Loucy (cell line): ENCODE data around the gene PDE2A.

Experiments used
- H2AFZ ChIP-seq: fragments of 200-600 bp; sonication (generic); 2 replicates; pipeline ENCODE4 v1.6.0; 2016; ENCODE audit warnings: antibody characterized with exemption, mild to moderate bottlenecking, low read length, moderate library complexity
- H3F3A ChIP-seq: fragments of 200-600 bp; 2 replicates; pipeline ENCODE4 v1.6.0; 2016; ENCODE audit warnings: antibody characterized with exemption, low read depth, mild to moderate bottlenecking
- H3K27me3 ChIP-seq: fragments of 200-600 bp; sonication (generic); 2 replicates; pipeline ENCODE4 v1.6.1; 2014; ENCODE audit warnings: low read length, mild to moderate bottlenecking; ENCODE audit not compliant: insufficient read depth, poor library complexity, severe bottlenecking
- H3K36me3 ChIP-seq: fragments of 200-600 bp; sonication (generic); 2 replicates; pipeline ENCODE4 v1.6.1; 2016; ENCODE audit warnings: low read length; ENCODE audit not compliant: insufficient read depth
- H3K4me1 ChIP-seq: fragments of 200-600 bp; sonication (generic); 2 replicates; pipeline ENCODE4 v1.5.1; 2014; ENCODE audit warnings: low read length, mild to moderate bottlenecking; ENCODE audit not compliant: insufficient read depth, poor library complexity, severe bottlenecking
- H3K4me2 ChIP-seq: fragments of 200-600 bp; sonication (generic); 2 replicates; pipeline ENCODE4 v1.6.0; 2014; ENCODE audit warnings: antibody characterized with exemption, low read length, low read depth, mild to moderate bottlenecking; ENCODE audit not compliant: poor library complexity, severe bottlenecking
- H3K4me3 ChIP-seq: fragments of 200-600 bp; sonication (generic); 2 replicates; pipeline ENCODE4 v1.5.1; 2014; ENCODE audit warnings: low read length, mild to moderate bottlenecking, mixed read lengths; ENCODE audit not compliant: poor library complexity, severe bottlenecking
- H3K79me2 ChIP-seq: fragments of 200-600 bp; sonication (generic); 2 replicates; pipeline ENCODE4 v1.6.1; 2014; ENCODE audit warnings: low read length; ENCODE audit not compliant: insufficient read depth
- H3K9ac ChIP-seq: fragments of 200-600 bp; sonication (generic); 2 replicates; pipeline ENCODE4 v1.6.0; 2014; ENCODE audit warnings: mild to moderate bottlenecking, low read depth, low read length, moderate library complexity; ENCODE audit not compliant: poor library complexity, severe bottlenecking
- H3K9me2 ChIP-seq: fragments of 200-600 bp; sonication (generic); replicated peaks from 2 replicates; pipeline ENCODE4 v1.6.1; 2016; ENCODE audit warnings: low read depth, low read length, mixed read lengths
- H3K9me3 ChIP-seq: fragments of 200-600 bp; sonication (generic); 2 replicates; pipeline ENCODE4 v1.6.1; 2014; ENCODE audit warnings: mild to moderate bottlenecking, antibody characterized with exemption, low read length, low read depth; ENCODE audit not compliant: insufficient read depth
- H4K20me1 ChIP-seq: fragments of 200-600 bp; sonication (generic); 2 replicates; pipeline ENCODE4 v1.6.0; 2014; ENCODE audit warnings: antibody characterized with exemption, low read length, mild to moderate bottlenecking; ENCODE audit not compliant: insufficient read depth, poor library complexity, severe bottlenecking
- EZH2phosphoT487 ChIP-seq: fragments of 200-600 bp; IDR thresholded peaks from 2 replicates; pipeline ENCODE4 v1.6.1; 2018; ENCODE audit warnings: antibody characterized with exemption, mild to moderate bottlenecking, moderate library complexity, borderline replicate concordance
- TF ChIP-seq, protein P1 (sequence below): fragments of 200-600 bp; sonication (generic); conservative IDR thresholded peaks from 2 replicates; pipeline ENCODE4 v1.5.1; 2014; ENCODE audit warnings: mild to moderate bottlenecking, antibody characterized with exemption, low read length

The PDE2A gene

DNA sequence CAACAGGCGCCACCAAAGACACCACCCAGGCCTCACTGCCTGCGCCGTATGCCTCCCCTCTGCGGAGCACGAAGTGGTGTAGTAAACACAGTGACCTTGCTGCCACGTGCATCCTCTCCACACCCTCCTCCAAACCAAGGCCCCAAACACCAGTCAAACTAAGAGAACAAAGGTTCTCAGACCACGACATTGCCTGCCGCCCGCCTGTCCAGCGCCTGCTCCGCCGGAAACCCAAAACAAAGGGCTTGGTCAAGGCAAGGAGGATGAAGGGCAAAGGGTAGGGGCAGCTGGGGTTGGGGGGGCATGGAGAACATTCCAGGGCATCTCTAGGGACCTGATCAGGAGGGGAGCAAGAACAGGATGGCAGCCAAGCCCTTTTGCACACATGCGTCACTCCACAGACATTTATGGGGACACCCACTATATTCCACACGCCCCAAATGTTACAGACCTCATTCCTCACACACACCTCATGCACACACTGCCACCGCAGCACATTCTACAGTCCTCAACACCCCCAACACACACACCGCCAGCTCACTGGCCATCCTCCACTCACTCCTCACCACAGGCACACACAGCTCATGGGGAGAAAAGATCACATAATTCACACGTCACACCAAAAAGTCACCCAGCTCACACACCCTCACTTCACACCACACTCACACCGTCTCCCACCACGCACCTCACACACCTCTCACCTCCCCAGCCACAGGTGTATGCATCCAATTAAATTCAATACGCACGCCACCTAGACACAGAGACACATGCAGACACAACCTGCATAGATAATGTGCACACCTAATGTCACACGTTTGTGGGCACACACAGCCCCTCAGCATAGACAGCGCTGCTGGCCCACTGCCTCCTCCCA, 34.5 kb downstream of the PDE2A start:
- Histone ChIP-seq H3K27me3 (no peaks in the 10 kb centered on the region), H3K79me2 (no peaks in the 10 kb centered on the region)

GRCh38 chr11:72637926-72638325, 36.3 kb downstream of the PDE2A start:
- H2AFZ ChIP-seq, result no peak overlapping the region
- no peaks in the 10 kb centered on the region for H3K9me2 ChIP-seq
- no peaks in the 10 kb centered on the region for H3K79me2 ChIP-seq
- TF ChIP-seq, protein P1, sequence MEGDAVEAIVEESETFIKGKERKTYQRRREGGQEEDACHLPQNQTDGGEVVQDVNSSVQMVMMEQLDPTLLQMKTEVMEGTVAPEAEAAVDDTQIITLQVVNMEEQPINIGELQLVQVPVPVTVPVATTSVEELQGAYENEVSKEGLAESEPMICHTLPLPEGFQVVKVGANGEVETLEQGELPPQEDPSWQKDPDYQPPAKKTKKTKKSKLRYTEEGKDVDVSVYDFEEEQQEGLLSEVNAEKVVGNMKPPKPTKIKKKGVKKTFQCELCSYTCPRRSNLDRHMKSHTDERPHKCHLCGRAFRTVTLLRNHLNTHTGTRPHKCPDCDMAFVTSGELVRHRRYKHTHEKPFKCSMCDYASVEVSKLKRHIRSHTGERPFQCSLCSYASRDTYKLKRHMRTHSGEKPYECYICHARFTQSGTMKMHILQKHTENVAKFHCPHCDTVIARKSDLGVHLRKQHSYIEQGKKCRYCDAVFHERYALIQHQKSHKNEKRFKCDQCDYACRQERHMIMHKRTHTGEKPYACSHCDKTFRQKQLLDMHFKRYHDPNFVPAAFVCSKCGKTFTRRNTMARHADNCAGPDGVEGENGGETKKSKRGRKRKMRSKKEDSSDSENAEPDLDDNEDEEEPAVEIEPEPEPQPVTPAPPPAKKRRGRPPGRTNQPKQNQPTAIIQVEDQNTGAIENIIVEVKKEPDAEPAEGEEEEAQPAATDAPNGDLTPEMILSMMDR, result no peak
- TF ChIP-seq EZH2phosphoT487, result no peak
- H4K20me1 ChIP-seq, result no peaks in the 10 kb centered on the region
- H3K9ac ChIP-seq, result no peak overlapping the region
- H3K4me2 ChIP-seq, result no peak overlapping the region
- H3K4me1 ChIP-seq, result peaks cover 2% of the 10 kb centered on the region
- no peaks in the 10 kb centered on the region for H3F3A ChIP-seq
- no peak overlapping the region for H3K4me3 ChIP-seq
- no peaks in the 10 kb centered on the region for H3K36me3 ChIP-seq
- H3K27me3 ChIP-seq, result no peaks in the 10 kb centered on the region
- H3K9me3 ChIP-seq, result no peaks in the 10 kb centered on the region

More for the DNA sequence above, 34.5 kb downstream of the PDE2A start:
- Histone ChIP-seq H3K36me3 (no peaks in the 10 kb centered on the region), H3K4me3 (no peak overlapping the region), H3K4me2 (no peak overlapping the region), H4K20me1 (no peaks in the 10 kb centered on the region), H3F3A (no peaks in the 10 kb centered on the region), H3K9ac (no peak overlapping the region), H3K9me3 (no peaks in the 10 kb centered on the region), H3K4me1 (peaks cover 2% of the 10 kb centered on the region), H3K9me2 (no peaks in the 10 kb centered on the region), H2AFZ (no peak overlapping the region)
- TF ChIP-seq EZH2phosphoT487, result no peak
- TF ChIP-seq, protein P1, result no peak

GRCh38 chr11:72637198-72637597, 37.0 kb downstream of the PDE2A start:
- Histone ChIP-seq H3K9me3 (no peaks in the 10 kb centered on the region), H3K36me3 (no peaks in the 10 kb centered on the region), H3K4me3 (no peak overlapping the region), H4K20me1 (no peaks in the 10 kb centered on the region), H3F3A (no peaks in the 10 kb centered on the region), H3K9me2 (no peaks in the 10 kb centered on the region), H3K4me1 (peaks cover 2% of the 10 kb centered on the region), H3K27me3 (no peaks in the 10 kb centered on the region), H3K79me2 (no peaks in the 10 kb centered on the region), H3K9ac (no peak overlapping the region), H3K4me2 (no peak overlapping the region), H2AFZ (no peak overlapping the region)
- TF ChIP-seq, protein P1, result no peak
- TF ChIP-seq EZH2phosphoT487, result no peak
